ENCODE data around the gene UBE2QL1.

Gene UBE2QL1

DNA sequence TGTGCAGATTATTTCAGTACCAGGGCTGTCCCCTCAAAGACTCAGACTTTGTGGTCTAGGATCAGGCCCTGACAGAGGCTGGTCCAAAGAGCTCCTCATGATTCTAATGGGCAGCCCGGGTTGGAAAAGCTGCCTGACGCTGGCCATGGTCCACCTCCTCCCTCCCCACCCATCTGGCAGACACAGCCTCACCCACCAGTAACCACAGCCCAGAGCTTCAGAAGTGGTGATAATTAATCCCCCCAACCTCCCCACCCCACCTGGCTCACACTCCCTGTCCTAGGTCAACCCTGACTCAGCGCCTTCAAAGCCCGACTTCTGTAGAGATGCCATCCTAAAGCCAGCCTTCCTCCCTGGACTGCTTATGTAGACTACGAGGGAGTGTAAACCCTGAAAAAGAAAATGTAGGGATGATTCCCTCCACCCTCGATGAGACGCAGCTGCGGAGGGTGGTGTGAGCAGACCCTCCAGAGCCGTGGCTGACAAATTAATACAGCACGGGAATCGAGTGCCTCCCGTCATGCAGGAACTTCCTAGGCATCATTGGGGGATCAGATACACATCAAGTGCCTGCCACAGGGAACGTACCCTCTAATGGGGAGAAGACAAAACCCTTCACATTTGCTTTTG, 7.0 kb downstream of the UBE2QL1 start:
- DNase-seq: no peak

DNA sequence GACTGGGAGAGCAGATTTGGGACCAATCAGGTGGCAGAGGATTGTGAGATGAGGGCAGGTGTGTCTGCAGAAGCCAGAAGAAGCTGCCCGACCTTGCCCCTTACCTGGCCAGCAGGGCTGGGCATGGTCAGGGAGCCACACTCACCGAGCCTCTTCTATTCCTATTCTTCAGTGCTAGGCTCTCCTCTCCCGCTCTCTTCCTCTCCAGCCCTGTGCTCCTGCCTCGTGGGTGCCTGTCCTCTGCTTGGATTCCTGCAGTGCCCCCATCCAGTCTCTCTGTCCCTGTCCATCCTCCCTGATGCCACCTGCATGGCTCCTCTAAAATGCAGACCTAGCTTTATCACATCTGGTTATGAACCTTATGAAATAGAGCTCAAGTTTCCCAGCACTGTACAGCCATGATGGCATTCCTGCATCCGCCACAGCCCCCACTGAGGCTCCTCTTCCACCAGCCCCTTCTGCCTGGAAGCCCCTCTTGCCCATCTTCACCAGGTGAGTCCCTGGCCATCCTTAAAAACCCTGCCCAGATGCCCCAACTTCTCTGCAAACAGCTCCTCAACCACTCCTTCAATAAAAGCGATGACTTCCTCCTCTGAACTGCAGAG, 8.2 kb downstream of the UBE2QL1 start:
- no peak for DNase-seq

DNA sequence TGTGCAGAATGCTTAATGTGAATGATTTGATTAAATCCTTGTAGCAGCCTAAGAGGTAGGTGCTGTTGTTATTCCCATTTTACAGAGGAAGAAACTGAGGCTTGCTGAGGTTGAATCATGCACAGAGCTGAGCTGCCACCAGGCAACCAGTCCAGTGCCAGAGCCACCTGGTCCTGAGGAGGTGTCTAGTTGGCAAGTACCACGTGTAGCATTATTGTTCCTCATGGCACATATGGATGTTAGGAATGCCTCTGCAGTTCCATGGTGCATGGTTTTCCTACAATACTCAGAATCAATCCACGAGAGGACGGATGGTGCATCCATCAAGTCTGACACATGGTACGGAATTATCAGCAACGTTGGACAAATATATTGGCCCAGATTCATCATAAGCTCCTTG, 8.9 kb downstream of the UBE2QL1 start:
- no peak for DNase-seq

DNA sequence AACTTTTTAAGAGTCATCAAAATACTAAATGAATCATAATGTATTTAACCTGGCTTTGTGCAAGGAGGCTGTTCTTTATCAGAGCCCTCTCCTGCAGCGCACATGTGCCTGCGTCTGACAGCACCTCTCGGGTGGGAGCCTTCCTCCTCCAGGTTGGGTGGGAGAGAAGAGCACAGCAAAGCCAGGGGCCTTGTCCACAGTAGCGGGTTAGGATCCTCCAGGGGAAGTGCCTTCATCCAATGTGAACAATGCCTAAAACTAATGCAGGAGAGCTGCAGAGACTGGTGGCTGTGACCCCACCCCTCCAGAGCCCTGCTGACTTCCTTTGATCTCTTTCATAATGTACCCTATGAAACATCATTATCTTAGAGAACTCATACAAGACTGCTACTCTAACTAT, 10.2 kb downstream of the UBE2QL1 start:
- no peak for DNase-seq

DNA sequence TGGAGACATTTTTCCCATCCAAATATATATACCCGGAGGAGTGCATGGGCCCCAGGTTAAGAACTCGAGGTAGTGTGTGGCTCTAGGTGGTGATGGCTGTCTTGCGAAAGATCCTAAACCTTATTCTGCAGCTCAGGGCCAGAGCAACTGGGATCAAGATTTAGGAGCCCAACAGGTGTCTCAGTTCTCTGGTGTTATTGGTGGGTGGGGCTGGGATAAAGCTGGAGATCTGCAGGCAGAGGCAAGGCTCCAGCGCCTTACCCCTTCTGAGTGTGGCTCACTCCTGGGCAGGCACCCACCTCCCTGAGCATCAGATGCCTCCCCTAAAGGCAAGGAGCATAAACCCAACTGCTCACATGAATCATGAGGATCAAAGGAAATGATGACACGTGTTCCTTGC, 11.2 kb downstream of the UBE2QL1 start:
- no peak for DNase-seq

DNA sequence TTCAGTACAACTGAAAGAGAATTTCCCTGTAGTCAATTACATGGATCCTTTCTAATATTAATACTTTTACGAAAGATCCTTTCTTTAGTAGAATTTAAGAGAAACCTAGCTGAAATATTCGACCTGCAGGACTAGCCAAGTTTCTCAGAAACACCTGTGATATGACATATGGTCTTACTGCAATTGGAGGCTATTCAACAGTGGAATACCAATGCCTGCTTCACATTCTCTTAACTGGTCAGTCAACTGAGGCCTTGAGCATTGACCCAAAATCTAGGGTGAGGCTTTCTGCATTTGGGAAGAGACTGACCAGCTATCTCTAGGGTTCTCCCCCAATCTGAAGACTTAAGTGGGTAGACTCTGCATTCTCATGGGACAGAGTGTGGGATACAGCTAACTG, 12.3 kb downstream of the UBE2QL1 start:
- no peak for DNase-seq

DNA sequence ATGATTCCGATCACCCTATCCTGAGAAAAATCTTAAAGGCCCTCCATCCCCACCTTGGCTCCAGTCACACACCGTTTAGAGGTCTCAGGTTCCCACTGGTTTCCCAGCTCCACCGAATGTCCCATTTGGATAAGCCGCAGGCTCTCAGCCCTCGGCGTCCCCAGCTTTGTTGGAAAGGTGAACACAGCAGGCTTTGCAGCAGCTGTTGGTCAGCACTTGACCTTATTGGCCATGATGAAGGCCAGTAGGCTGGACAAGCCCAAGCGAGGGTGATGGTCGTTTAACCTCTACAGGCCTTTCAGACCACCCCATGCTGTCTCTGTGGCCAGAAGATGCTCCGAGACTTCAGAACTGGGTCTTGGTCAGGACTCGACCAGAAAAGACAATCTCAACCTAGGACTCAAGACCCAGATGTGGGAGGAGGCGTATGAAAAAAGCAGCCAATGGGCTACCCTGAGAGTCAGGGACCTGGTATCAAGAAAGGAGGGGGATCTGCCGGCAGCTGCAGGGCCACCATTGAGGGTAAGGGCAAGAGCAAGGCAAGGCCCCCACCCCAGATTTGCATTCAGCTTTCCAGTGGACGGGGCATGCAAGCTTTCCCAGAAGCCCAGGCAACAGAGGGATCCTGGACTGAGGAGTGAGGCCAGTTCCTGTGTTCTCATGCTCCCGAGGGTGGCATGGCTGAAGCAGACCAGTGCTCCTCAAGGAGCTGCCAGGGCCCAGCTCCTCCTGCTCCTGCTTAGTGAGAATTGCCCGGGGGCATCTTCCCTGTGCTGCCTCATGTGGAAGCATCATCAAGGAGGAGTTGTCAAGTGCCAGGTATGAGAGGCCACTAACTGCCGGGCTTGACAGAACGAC, 13.4 kb downstream of the UBE2QL1 start:
- no peak for DNase-seq

DNA sequence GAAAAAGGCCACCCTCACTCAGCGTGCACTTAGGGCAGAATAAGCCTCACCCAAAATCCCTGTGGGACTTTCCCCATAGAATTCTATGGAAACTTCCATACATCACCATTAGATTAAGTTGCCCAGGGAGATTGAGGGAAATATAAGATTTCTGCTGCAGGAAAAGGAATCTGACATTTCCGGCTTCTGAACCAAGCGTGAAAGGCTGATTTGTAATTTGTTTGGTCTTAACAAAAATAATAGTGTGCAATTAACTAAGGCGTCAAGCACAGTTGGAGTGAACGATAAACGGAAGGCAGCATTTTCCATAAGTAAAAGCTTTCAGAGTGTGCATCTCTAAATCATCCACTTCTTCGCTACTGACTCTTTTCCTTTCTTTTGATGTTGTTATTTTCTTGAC, 14.0 kb downstream of the UBE2QL1 start:
- DNase-seq: no peak

DNA sequence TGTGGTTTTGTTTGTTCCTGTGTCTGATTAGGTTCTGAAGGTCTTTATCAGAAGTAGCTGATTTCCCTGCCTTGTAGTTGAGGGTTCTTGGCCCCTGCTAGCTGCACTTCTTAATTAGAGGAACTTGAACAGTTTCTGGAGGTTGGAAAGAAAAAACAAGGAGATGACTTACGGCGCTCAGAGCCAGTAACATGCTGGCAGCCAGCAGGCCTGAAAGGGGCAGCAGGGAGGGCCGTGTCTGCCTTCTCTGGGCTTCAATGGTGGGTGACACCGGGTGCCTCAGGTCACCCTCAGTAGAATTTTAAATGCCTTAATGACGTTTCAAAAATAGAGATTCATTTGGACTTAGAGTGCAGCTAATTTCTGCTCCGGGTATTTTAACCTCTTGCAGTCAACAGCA, 15.8 kb downstream of the UBE2QL1 start:
- no peak for DNase-seq

DNA sequence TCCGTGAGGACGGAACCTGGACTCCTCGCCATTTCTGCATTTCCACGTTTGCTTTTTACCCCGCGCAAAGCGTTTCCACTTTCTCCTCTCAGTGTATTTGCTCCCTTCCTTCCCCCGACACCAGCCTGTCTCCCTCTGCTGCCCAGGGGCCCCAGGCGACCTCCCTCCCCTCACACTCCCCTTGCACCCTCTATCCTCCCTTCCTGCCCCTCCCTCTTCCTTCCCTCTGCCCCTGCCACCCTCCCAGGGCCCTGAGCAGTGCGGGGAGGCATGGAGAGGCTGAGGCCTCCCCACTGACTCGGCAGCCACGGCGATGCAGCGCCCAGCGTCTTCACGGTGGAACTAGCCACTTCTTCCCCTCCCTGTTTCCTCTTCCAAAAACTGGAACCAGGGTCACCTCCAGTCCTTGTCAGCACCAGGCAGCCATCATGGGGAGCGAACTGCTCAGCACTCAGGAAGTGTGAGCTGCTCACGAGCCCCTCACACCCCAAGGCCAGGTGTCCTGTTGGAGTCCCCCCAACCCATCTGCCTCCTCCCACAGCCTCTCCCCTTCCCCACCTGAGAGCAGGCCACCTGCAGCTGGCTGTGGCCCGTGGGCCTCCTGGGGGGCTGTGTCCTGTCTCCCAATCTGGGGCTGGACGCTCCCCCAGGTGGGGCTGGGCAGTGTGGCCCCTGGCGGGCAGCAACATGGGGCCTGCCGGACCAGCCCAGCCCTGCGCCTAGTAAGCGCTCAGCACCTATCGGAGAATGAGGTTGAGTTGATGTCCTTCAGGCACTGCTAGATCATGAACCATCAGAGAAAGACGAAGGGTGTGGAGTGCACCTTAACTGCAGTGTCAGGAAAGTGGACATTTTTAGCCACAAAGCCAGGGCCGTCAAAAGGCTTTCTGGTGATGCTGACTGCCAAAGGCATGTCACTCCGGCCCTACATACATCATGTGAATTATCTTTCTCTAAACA, 17.5 kb downstream of the UBE2QL1 start:
- no peak for DNase-seq

DNA sequence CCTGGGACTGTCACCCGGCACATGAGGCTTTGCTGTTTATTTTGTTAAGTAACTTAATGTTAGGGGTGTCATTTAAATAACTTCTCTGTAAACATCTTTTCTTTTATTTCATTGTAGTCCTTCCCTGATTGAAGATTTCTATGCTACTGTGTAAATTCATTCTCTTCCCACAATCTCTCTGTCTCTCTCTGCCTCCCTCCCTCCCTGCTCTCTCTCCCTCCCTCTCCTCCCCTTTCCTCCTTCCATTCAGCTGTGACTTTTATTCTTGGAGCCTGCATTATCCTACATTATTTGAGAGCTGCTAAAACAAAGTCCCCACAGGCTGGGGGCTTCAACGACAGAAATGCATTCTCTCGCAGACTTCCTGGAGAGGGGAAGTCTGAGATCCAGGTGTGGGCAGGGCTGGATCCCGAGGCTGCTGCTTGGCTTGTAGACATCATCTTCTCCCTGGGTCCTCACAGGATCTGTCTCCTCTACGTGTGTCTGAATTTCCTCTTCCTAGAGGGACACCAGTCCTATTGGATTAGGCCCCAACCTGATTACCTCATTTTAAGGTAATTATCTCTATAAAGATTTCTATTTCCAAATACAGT, 18.4 kb downstream of the UBE2QL1 start:
- no peak for DNase-seq

DNA sequence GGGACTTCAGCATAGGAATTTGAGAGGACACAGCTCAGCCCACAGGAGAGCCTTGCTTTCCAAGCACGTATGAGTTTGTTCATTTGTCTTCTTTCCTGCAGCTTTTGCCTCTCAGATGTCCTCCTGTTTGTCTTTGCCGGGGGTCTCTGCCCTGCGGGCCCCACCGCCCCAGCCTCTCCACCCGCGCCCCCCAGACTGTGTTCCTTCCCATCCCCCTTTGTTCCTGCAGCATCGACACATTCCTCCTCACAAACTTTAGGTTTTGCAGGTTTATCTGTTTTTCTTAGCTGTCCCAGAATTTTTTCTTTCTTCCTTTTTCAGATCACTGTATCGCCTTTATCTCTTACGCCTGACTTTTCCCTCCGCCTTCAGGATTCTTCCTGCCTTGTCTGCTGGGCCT, 18.9 kb downstream of the UBE2QL1 start:
- DNase-seq: no peak

DNA sequence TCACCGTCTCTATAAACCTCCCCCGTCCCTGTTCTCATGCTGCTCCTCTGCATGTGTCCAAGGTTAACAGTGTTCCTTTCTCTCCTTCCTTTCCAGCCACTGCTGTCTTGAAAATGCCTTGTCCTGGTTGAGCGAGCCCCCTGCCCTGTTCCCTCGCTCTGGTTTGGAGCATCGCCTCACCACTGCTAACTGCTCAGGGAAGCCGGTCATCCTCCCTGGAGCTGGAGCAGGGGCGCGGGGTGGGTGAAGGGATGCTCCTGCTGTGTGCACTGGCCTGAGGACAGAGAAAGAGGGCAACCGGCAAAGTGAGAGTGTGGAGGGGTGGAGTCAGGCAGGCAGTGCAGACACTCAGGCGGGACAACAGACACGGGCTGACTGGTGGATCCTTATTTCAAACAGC, 19.4 kb downstream of the UBE2QL1 start:
- no peak for DNase-seq

DNA sequence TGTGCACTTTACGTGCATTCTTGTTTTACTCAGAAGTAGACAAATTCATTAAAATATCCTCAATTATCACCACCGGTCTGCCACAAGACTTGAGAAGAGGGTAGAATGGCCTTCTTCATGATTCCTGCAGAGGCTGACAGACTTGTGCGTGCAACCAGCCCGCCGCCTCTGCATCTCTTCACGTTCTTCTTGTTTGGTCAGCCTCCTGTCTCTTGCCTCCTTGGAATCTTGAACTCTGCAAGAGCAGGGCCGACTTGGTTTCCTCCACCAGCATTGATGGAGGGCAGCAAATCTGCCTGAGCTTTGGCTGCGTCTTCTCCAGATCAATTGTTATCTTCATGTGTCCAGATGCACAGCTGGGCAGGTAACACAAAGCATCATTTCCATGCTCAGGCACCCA, 20.2 kb downstream of the UBE2QL1 start:
- no peak for DNase-seq

DNA sequence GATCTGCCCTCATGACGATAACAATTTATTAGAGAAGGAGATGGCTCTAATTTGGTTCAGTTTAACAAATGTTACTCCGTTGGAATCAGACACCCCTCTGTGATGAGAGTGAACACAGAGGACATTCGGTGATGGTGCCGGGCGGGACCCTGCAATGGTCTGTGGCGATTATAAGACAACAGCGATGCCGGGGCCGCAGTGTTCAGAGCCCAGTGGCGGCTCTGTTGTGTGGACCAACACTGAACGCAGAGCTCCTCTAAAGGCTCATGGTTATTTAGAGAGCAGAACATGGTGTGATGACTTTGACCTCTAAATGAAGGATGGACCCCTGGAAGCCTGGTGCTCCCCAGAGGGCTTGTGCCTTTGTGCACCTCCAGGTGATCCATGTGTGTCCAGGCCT, 21.2 kb downstream of the UBE2QL1 start:
- DNase-seq: no peak

DNA sequence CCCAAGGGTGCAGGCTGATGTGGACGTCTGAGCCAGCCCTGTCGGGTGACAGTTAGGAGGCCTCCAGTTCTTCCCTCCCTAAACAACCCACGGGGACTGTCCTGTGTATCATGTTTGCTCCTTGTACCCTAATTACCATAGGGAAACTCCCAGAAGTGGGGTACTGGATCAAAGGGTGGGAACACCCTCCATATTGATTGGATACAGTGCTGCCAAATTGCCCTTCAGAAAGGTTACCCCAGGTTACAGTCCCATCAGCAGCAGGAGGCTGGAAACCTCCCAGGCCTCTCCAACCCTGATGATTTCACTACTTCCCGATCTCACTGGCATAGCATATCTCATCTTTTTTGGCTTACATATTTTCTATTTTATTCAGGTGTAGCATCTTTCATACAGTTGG, 22.0 kb downstream of the UBE2QL1 start:
- no peak for DNase-seq

DNA sequence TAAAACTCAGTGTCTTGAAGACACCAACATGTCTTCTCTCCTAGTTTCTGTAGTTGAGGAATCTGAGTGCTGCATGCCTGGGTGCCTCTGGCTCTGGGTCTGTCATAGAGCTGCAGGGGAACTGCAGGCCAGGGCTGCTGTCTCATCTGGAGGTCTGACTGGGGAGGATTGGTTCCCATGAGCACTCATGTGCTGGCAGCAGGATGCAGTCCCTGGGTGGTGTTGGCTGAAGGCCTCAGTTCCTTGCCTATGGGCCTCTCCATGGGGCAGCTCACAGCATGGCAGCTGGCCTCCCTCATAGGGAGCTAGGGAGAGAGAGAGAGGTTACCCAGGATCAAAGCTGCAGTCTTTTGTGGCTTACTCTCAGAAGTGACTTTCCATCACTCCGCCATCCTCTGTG, 22.6 kb downstream of the UBE2QL1 start:
- DNase-seq: no peak

DNA sequence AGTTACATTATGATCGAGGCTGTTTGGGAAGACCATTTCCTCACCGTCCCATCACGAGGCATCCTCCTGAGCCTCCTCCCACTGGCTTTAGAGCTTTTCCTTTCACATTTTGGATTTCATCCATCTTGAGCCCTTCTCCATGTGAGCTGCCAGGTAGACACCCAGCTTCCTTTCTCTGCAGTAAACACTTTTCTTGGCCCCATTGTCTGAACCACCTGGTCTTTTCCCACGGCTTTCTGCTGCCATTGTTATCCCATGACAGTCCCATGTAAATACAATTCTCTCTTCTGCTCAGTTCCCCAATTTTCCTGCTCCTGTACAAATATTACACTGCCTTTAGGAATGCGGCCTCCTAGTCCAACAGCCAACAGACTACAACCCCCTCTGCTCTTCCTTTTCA, 24.1 kb downstream of the UBE2QL1 start:
- DNase-seq: no peak

DNA sequence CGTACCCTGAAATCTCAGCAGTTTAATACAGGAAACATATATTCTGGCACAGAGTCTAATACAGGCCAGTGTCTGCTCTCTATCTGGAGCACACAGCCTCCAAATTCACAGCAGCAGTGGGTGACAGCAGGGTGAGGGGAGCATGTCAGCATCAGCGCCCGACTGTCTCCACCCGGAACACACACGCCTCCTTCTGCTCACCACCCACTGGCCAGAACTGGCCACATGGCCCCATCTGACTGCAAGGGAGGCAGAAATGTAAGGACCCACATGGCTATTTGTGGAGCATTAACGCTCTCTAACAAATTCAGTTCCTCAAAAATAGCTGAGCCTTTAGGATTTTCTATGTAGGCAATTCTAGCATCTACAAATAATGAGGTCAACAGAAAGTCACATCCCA, 24.6 kb downstream of the UBE2QL1 start:
- no peak for DNase-seq

DNA sequence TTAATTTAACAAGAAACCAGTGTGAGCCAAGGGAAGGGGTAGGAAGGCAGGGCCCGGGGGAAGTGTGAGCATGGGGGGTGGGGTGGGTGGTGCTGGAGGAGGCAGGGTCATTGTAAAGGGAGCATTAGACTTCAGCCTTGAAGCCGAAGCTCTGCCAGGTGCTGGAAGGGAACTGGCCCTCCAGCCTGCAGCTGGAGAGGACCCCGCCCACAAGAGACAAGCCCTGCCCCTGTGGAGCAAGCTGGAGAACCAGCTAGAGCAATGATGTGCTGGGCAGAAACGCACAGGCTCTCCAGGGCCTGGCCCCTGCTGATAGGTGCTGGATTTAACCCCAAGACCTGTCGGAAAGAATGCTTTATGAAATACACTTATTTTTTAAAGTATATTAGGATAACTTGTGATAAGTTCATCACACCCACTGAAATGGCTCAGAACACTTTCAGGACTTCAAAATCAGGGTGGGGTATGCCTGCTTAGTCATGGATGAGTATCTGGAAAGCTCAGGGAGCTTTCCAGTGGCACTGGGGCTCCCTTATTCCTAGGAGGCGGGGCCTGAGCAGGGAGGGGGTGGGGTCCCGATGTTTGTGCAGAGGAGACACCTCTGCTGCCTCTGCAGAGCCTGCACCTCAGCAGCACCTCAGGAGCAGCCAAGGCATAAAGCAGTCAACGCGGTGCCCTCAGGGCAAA, 27.1 kb downstream of the UBE2QL1 start:
- no peak for DNase-seq

DNA sequence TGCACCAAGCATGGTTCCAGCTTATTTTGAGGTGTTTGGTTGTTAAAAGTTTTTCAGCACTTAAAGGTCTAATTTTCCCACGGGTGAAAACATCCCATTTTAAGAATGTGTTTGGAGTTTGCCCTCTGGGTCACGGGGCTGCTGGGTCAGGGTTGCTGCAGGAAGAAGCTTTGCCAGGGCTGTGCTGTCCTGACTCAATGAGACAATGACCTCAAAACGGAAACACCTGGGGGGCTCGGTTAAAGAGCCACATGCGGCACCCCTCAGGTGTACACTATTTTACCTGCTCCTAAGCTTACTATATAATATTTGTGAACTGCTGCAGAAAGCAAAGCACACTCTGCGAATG, 27.6 kb downstream of the UBE2QL1 start:
- DNase-seq: no peak

DNA sequence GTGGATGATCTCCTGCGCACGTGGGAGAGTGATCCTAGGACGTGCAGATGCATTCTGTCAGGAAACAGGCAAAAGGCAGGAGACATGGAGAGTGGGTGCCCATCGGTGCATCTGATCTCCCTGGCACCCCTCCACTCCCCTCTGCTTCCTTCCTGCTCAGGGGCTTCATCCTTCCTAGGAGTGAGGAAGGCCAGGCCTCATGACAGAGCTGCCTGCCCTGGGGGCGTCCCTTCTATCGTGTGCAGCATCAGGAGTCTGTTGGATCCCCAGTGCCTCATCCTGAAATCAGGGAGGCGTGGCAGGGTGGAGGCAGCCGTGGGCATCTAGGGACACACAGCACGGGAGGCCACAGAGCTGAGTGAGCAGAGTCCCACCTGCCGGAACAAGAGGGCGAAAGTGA, 30.1 kb downstream of the UBE2QL1 start:
- no peak for DNase-seq
